Articular chondrocyte of knee joint (primary cell): ENCODE measurements around the gene METTL9. TPM values are rescaled to one million over a fixed set of nuclear protein-coding genes. Genes with fewer than 3 reads are reported as not detected.

Experiments used
- small RNA-seq: library from RNA; depleted of rRNA; stranded (forward); fragments of <200 nt; gene quantifications from one replicate; pipeline ENCODE3, GENCODE V24; 2012
- total RNA-seq: library from RNA; depleted of rRNA; stranded (reverse); fragments of >200 nt; gene quantifications from 2 replicates; pipeline ENCODE4 v1.2.3, GENCODE V29; 2012

METTL9 gene
- total RNA-seq, result 192 and 244 TPM in 2 replicates

GRCh38 chr16:21599122-21600030, at the start of gene METTL9:
TSS of gene METTL9 (plus strand) at chr16:21599577. CDS start at chr16:21599734, 157 bp downstream.

GRCh38 chr16:21652453-21652852, 53.1 kb downstream of the METTL9 start, which contains the start of gene IGSF6:
TSS of gene IGSF6 (minus strand) at chr16:21652608. CDS start at chr16:21652598, 10 bp downstream.

GRCh38 chr16:21663889-21664647, 64.7 kb downstream of the METTL9 start, which contains the start of gene OTOA:
TSS of gene OTOA (plus strand) at chr16:21663968. CDS start at chr16:21678515, 14,547 bp downstream.

Small RNA genes lying within 50 kb of the gene (small RNA-seq; reads per million reads assigned to genes)
- not detected for gene RF00478
- 0.38 reads per million, percentile 3 among the genes with 10 or more reads in this experiment for gene RNU6-1005P
- gene RNU6-196P, result not detected

Other genes starting within 250 kb of the METTL9 start
- gene IGSF6, start 53.0 kb downstream of the METTL9 start, total RNA-seq, result not detected in 2 replicates
- gene OTOA, start 64.4 kb downstream of the METTL9 start, total RNA-seq, result 0.11 and 0.13 TPM in 2 replicates